HEK293 (cell line): Measurements from ENCODE around the gene GCNT1.

Experiments
- CTCF ChIA-PET: fragments of 350-600 bp; formaldehyde crosslinking; extraction: SDS; loops from one replicate; lab custom pipeline; 2021; ENCODE audit warnings: antibody characterized with exemption; lab: Yijun Ruan, JAX
- POLR2A ChIA-PET: fragments of 300-600 bp; formaldehyde crosslinking; extraction: SDS; loops from one replicate; lab custom pipeline; 2020; ENCODE audit warnings: antibody characterized with exemption, inconsistent platforms; lab: Yijun Ruan, JAX
- H3K27ac ChIP-seq: fragments of 200-500 bp; sonication (Bioruptor generic); 2 replicates; pipeline ENCODE4 v1.5.1; 2014; ENCODE audit warnings: low read depth, low read length, control low read depth, inconsistent platforms; ENCODE audit errors: extremely low read depth
- H3K36me3 ChIP-seq, 2 experiments: fragments of 200-500 bp in 1 of 2; sonication (Bioruptor generic) in 1 of 2; 1 replicate in 1 of 2; 2 replicates in 1 of 2; pipeline ENCODE4 v1.5.1; 2014 to 2017; ENCODE audit warnings: inconsistent platforms in 2 of 2, low read length in 2 of 2; ENCODE audit not compliant: control insufficient read depth in 2 of 2, insufficient read depth in 1 of 2
- H3K4me1 ChIP-seq: fragments of 200-500 bp; sonication (Bioruptor generic); 2 replicates; pipeline ENCODE4 v1.5.1; 2014; ENCODE audit warnings: mild to moderate bottlenecking, low read length, inconsistent platforms; ENCODE audit not compliant: control insufficient read depth, insufficient read depth
- H3K4me3 ChIP-seq: 2 replicates; pipeline ENCODE4 v1.5.1; 2011; ENCODE audit warnings: low read depth, mild to moderate bottlenecking, control low read depth, low read length, moderate library complexity
- H3K9me3 ChIP-seq: fragments of 200-500 bp; sonication (Bioruptor generic); 2 replicates; pipeline ENCODE4 v1.5.1; 2014; ENCODE audit warnings: low read depth, low read length, inconsistent platforms; ENCODE audit not compliant: control insufficient read depth, insufficient read depth
- EGR2 ChIP-seq: fragments of 450-650 bp; formaldehyde crosslinking; IDR thresholded peaks from 2 replicates; pipeline ENCODE4 v1.5.1; 2016; ENCODE audit warnings: low read depth, missing biosample characterization, missing genetic modification characterization
- FEZF1 ChIP-seq: fragments of 450-650 bp; formaldehyde crosslinking; IDR thresholded peaks from 2 replicates; pipeline ENCODE4 v1.5.1; 2016; ENCODE audit warnings: missing biosample characterization, missing genetic modification characterization
- GLI2 ChIP-seq: fragments of 450-650 bp; formaldehyde crosslinking; IDR thresholded peaks from 2 replicates; pipeline ENCODE4; 2017; ENCODE audit warnings: missing biosample characterization, missing genetic modification characterization, low read depth, borderline replicate concordance
- GLI4 ChIP-seq: fragments of 450-650 bp; formaldehyde crosslinking; IDR thresholded peaks from 2 replicates; pipeline ENCODE4 v1.5.1; 2016; ENCODE audit warnings: missing biosample characterization, missing genetic modification characterization
- IKZF3 ChIP-seq: fragments of 450-650 bp; IDR thresholded peaks from 2 replicates; pipeline ENCODE4 v1.5.0; 2018; ENCODE audit warnings: missing biosample characterization, mild to moderate bottlenecking, missing genetic modification characterization, moderate library complexity
- KLF10 ChIP-seq: fragments of 450-650 bp; IDR thresholded peaks from 2 replicates; pipeline ENCODE4 v1.5.1; 2018; ENCODE audit warnings: missing biosample characterization, mild to moderate bottlenecking, missing genetic modification characterization
- KLF16 ChIP-seq: fragments of 450-650 bp; formaldehyde crosslinking; IDR thresholded peaks from 2 replicates; pipeline ENCODE4 v1.5.1; 2017; ENCODE audit warnings: missing biosample characterization, missing genetic modification characterization
- RBAK ChIP-seq: fragments of 450-650 bp; formaldehyde crosslinking; IDR thresholded peaks from 2 replicates; pipeline ENCODE4 v1.5.1; 2016; ENCODE audit warnings: missing biosample characterization, missing genetic modification characterization
- SP3 ChIP-seq: fragments of 450-650 bp; formaldehyde crosslinking; IDR thresholded peaks from 2 replicates; pipeline ENCODE4 v1.5.1; 2016; ENCODE audit warnings: missing biosample characterization, missing genetic modification characterization
- TCF7L2 ChIP-seq: IDR thresholded peaks from 2 replicates; pipeline ENCODE4 v1.6.1; 2011; ENCODE audit warnings: low read depth, mild to moderate bottlenecking, inconsistent platforms, low read length, moderate library complexity, borderline replicate concordance
- ZBTB21 ChIP-seq: fragments of 450-650 bp; formaldehyde crosslinking; IDR thresholded peaks from 2 replicates; pipeline ENCODE4 v1.5.1; 2017; ENCODE audit warnings: missing biosample characterization, missing genetic modification characterization
- ZNF146 ChIP-seq: fragments of 450-650 bp; formaldehyde crosslinking; IDR thresholded peaks from 2 replicates; pipeline ENCODE4 v1.5.1; 2016; ENCODE audit warnings: missing biosample characterization, missing genetic modification characterization
- ZNF19 ChIP-seq: fragments of 450-650 bp; formaldehyde crosslinking; IDR thresholded peaks from 2 replicates; pipeline ENCODE4; 2016; ENCODE audit warnings: missing biosample characterization, missing genetic modification characterization, low read depth
- ZNF202 ChIP-seq: fragments of 450-650 bp; formaldehyde crosslinking; IDR thresholded peaks from 2 replicates; pipeline ENCODE4 v1.5.1; 2016; ENCODE audit warnings: missing biosample characterization, missing genetic modification characterization, borderline replicate concordance
- ZNF24 ChIP-seq: fragments of 450-650 bp; formaldehyde crosslinking; IDR thresholded peaks from 2 replicates; pipeline ENCODE4 v1.5.1; 2016; ENCODE audit warnings: missing biosample characterization, missing genetic modification characterization
- ZNF248 ChIP-seq: fragments of 450-650 bp; formaldehyde crosslinking; IDR thresholded peaks from 2 replicates; pipeline ENCODE4 v1.5.1; 2017; ENCODE audit warnings: missing biosample characterization, missing genetic modification characterization
- ZNF311 ChIP-seq: fragments of 450-650 bp; formaldehyde crosslinking; IDR thresholded peaks from 2 replicates; pipeline ENCODE4 v1.5.1; 2017; ENCODE audit warnings: missing biosample characterization, missing genetic modification characterization, borderline replicate concordance
- ZNF423 ChIP-seq: fragments of 450-650 bp; formaldehyde crosslinking; IDR thresholded peaks from 2 replicates; pipeline ENCODE4 v1.5.1; 2016; ENCODE audit warnings: missing biosample characterization, missing genetic modification characterization
- ZNF521 ChIP-seq: fragments of 450-650 bp; formaldehyde crosslinking; IDR thresholded peaks from 2 replicates; pipeline ENCODE4 v1.5.1; 2017; ENCODE audit warnings: missing biosample characterization, mild to moderate bottlenecking, missing genetic modification characterization
- ZNF548 ChIP-seq: fragments of 450-650 bp; formaldehyde crosslinking; IDR thresholded peaks from 2 replicates; pipeline ENCODE4 v1.5.1; 2016; ENCODE audit warnings: missing biosample characterization, missing genetic modification characterization
- ZNF560 ChIP-seq: fragments of 450-650 bp; formaldehyde crosslinking; IDR thresholded peaks from 2 replicates; pipeline ENCODE4 v1.5.1; 2017; ENCODE audit warnings: missing biosample characterization, missing genetic modification characterization, borderline replicate concordance
- ZNF626 ChIP-seq: fragments of 450-650 bp; sonication (Bioruptor Pico); formaldehyde crosslinking; IDR thresholded peaks from 2 replicates; pipeline ENCODE4 v1.5.1; 2018; ENCODE audit warnings: missing biosample characterization, missing genetic modification characterization, inconsistent platforms
- ZNF792 ChIP-seq: fragments of 450-650 bp; formaldehyde crosslinking; IDR thresholded peaks from 2 replicates; pipeline ENCODE4 v1.5.1; 2016; ENCODE audit warnings: missing biosample characterization, missing genetic modification characterization
- TF ChIP-seq, protein P1 (sequence below): IDR thresholded peaks from 2 replicates; pipeline ENCODE4 v1.6.1; 2011; ENCODE audit warnings: mild to moderate bottlenecking, low read depth, low read length, borderline replicate concordance
- TF ChIP-seq, protein P2 (sequence below): fragments of 450-650 bp; formaldehyde crosslinking; IDR thresholded peaks from 2 replicates; pipeline ENCODE4 v1.5.1; 2017; ENCODE audit warnings: missing biosample characterization, missing genetic modification characterization
- TF ChIP-seq, protein P3 (sequence below): fragments of 450-650 bp; formaldehyde crosslinking; IDR thresholded peaks from 2 replicates; pipeline ENCODE4 v1.5.1; 2016; ENCODE audit warnings: missing biosample characterization, missing genetic modification characterization
- TF ChIP-seq, protein P4 (sequence below): fragments of 450-650 bp; formaldehyde crosslinking; IDR thresholded peaks from 2 replicates; pipeline ENCODE4 v1.5.1; 2017; ENCODE audit warnings: missing biosample characterization, missing genetic modification characterization
- TF ChIP-seq, protein P5 (sequence below): fragments of 450-650 bp; formaldehyde crosslinking; IDR thresholded peaks from 2 replicates; pipeline ENCODE4 v1.5.1; 2016; ENCODE audit warnings: missing biosample characterization, missing genetic modification characterization

GCNT1 gene

DNA sequence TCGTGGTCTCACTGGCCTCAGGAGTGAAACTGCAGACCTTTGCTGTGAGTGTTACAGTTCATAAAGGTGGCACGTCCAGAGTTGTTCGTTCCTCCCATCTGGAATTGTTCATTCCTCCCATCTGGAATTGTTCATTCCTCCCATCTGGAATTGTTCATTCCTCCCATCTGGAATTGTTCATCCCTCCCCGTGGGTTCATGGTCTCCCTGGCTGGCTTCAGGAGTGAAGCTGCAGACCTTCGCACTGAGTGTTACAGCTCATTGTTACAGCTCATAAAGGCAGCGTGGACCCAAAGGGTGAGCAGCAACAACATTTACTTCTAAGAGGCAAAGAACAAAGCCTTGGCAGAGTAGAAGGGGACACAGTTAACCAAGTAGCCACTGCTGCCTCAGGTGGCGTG is 69.1 kb downstream of the GCNT1 start (continued):
- no peak for TF ChIP-seq ZNF24 (tag by site-specific recombination)
- TF ChIP-seq, protein P1, sequence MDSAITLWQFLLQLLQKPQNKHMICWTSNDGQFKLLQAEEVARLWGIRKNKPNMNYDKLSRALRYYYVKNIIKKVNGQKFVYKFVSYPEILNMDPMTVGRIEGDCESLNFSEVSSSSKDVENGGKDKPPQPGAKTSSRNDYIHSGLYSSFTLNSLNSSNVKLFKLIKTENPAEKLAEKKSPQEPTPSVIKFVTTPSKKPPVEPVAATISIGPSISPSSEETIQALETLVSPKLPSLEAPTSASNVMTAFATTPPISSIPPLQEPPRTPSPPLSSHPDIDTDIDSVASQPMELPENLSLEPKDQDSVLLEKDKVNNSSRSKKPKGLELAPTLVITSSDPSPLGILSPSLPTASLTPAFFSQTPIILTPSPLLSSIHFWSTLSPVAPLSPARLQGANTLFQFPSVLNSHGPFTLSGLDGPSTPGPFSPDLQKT: no peak

DNA sequence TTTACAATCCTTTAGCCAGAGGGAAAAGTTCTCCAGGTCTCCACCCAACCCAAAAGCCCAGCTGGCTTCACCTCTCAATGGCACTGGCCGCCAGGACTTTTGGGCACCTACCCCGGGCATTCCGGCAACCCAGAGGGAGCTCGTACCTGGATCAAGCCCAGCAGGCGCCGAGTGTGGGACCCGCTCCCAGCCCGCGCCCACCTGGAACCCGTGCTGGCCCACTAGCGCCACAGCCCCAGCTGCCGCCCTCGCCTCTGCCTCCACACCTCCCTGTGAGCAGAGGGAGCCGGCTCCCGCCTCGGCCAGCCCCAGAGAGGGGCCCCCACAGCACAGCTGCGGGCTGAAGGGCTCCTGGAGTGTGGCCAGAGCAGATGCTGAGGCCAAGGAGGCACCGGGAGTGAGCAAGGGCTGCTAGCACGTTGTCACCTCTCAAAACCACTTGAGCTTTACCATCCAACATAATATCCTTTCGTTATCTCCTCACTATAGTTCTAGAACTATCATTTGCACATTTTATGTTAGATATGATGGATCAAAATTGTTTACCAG is 69.7 kb downstream of the GCNT1 start:
- Histone ChIP-seq H3K4me1 (no peaks in the 10 kb centered on the region), H3K36me3 (no peaks in the 10 kb centered on the region), H3K9me3 (no peaks in the 10 kb centered on the region), H3K27ac (no peak overlapping the region), H3K4me3 (no peak overlapping the region)
- CTCF ChIA-PET: interaction anchor here (0.7 kb wide), 1 partner anchor 79 kb away, joined by 3 read pairs; no protein-coding TSS in a partner anchor
- no peak for TF ChIP-seq SP3
- no peak for TF ChIP-seq ZNF423 (tag by site-specific recombination)
- TF ChIP-seq, protein P2, sequence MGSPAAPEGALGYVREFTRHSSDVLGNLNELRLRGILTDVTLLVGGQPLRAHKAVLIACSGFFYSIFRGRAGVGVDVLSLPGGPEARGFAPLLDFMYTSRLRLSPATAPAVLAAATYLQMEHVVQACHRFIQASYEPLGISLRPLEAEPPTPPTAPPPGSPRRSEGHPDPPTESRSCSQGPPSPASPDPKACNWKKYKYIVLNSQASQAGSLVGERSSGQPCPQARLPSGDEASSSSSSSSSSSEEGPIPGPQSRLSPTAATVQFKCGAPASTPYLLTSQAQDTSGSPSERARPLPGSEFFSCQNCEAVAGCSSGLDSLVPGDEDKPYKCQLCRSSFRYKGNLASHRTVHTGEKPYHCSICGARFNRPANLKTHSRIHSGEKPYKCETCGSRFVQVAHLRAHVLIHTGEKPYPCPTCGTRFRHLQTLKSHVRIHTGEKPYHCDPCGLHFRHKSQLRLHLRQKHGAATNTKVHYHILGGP: no peak
- no peak for TF ChIP-seq IKZF3 (tag by site-specific recombination)
- TF ChIP-seq GLI4 (tag by site-specific recombination): no peak
- TF ChIP-seq KLF10 (tag by site-specific recombination): no peak
- no peak for TF ChIP-seq KLF16 (tag by site-specific recombination)
- no peak for TF ChIP-seq ZNF521 (tag by site-specific recombination)
- TF ChIP-seq ZNF146 (tag by site-specific recombination): no peak
- no peak for TF ChIP-seq EGR2 (tag by site-specific recombination)
- TF ChIP-seq GLI2 (tag by site-specific recombination): no peak
- TF ChIP-seq, protein P3, sequence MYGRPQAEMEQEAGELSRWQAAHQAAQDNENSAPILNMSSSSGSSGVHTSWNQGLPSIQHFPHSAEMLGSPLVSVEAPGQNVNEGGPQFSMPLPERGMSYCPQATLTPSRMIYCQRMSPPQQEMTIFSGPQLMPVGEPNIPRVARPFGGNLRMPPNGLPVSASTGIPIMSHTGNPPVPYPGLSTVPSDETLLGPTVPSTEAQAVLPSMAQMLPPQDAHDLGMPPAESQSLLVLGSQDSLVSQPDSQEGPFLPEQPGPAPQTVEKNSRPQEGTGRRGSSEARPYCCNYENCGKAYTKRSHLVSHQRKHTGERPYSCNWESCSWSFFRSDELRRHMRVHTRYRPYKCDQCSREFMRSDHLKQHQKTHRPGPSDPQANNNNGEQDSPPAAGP (tag by site-specific recombination): no peak
- no peak for TF ChIP-seq TCF7L2
- TF ChIP-seq ZNF248 (tag by site-specific recombination): no peak
- no peak for TF ChIP-seq ZNF548
- no peak for TF ChIP-seq ZNF626
- TF ChIP-seq ZNF202: no peak
- no peak for TF ChIP-seq ZNF19 (tag by site-specific recombination)
- no peak for TF ChIP-seq ZBTB21 (tag by site-specific recombination)
- POLR2A ChIA-PET: no interaction called here

DNA sequence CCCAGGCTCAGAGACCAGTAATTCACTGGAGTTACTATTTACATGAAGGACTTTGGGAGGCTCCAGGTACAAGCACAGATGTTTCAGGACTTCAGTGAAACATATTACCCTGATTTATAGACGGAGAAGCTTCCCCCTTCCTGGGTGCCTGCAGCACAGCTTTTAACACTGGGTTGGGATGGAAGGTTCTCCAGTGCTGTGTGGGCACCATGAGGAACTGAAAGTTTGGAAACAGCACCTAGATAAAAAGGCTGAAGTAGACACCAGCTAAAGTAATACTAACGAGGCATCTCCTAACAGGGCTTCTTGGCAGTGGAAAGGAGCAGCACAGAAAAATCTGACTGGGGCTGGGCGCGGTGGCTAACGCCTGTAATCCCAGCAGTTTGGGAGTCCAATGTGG is 70.7 kb downstream of the GCNT1 start:
- no peak overlapping the region for H3K4me3 ChIP-seq
- H3K9me3 ChIP-seq: no peaks in the 10 kb centered on the region
- ChIA-PET CTCF (no interaction called here), POLR2A (no interaction called here)
- H3K27ac ChIP-seq: no peak overlapping the region
- no peaks in the 10 kb centered on the region for H3K4me1 ChIP-seq
- H3K36me3 ChIP-seq: no peaks in the 10 kb centered on the region
- no peak for TF ChIP-seq ZNF560 (tag by site-specific recombination)
- TF ChIP-seq, protein P4, sequence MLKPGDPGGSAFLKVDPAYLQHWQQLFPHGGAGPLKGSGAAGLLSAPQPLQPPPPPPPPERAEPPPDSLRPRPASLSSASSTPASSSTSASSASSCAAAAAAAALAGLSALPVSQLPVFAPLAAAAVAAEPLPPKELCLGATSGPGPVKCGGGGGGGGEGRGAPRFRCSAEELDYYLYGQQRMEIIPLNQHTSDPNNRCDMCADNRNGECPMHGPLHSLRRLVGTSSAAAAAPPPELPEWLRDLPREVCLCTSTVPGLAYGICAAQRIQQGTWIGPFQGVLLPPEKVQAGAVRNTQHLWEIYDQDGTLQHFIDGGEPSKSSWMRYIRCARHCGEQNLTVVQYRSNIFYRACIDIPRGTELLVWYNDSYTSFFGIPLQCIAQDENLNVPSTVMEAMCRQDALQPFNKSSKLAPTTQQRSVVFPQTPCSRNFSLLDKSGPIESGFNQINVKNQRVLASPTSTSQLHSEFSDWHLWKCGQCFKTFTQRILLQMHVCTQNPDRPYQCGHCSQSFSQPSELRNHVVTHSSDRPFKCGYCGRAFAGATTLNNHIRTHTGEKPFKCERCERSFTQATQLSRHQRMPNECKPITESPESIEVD (tag by site-specific recombination): no peak
- TF ChIP-seq ZNF311 (tag by site-specific recombination): no peak
- no peak for TF ChIP-seq ZNF24 (tag by site-specific recombination)
- TF ChIP-seq, protein P5, sequence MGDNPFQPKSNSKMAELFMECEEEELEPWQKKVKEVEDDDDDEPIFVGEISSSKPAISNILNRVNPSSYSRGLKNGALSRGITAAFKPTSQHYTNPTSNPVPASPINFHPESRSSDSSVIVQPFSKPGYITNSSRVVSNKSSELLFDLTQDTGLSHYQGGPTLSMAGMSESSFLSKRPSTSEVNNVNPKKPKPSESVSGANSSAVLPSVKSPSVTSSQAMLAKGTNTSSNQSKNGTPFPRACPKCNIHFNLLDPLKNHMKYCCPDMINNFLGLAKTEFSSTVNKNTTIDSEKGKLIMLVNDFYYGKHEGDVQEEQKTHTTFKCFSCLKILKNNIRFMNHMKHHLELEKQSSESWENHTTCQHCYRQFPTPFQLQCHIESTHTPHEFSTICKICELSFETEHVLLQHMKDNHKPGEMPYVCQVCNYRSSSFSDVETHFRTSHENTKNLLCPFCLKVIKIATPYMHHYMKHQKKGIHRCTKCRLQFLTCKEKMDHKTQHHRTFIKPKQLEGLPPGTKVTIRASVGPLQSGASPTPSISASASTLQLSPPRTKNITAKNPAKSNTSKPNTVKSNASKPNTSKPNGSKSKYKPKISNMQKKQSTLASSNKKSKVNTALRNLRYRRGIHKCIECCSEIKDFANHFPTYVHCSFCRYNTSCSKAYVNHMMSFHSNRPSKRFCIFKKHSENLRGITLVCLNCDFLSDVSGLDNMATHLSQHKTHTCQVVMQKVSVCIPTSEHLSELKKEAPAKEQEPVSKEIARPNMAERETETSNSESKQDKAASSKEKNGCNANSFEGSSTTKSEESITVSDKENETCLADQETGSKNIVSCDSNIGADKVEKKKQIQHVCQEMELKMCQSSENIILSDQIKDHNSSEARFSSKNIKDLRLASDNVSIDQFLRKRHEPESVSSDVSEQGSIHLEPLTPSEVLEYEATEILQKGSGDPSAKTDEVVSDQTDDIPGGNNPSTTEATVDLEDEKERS (tag by site-specific recombination): no peak
- TF ChIP-seq ZNF792 (tag by site-specific recombination): no peak
- no peak for TF ChIP-seq FEZF1
- no peak for TF ChIP-seq RBAK (tag by site-specific recombination)
